ENCODE results near the gene RGS7.

RGS7 gene

GRCh38 chr1:241356519-241357365, at the start of gene RGS7:
RGS7 (minus strand) TSS chr1:241357205.
- DNase-seq = no peak

- no peak for DNase-seq
Observed at GRCh38 chr1:241406421-241406820, 49.4 kb upstream of the RGS7 start.

- DNase-seq = no peak
Observed at GRCh38 chr1:241401156-241401555, 44.2 kb upstream of the RGS7 start.

- DNase-seq = no peak
Observed at GRCh38 chr1:241396747-241397681, 40.0 kb upstream of the RGS7 start.

- DNase-seq = no peak
Observed at GRCh38 chr1:241391926-241392710, 35.1 kb upstream of the RGS7 start.

- no peak for DNase-seq
Observed at GRCh38 chr1:241390526-241390925, 33.5 kb upstream of the RGS7 start.

- no peak for DNase-seq
Observed at GRCh38 chr1:241389400-241389799, 32.4 kb upstream of the RGS7 start.

- no peak for DNase-seq
Observed at GRCh38 chr1:241387216-241387615, 30.2 kb upstream of the RGS7 start.

GRCh38 chr1:241376701-241377100, 19.7 kb upstream of the RGS7 start:
- DNase-seq = no peak

GRCh38 chr1:241375886-241376285, 18.9 kb upstream of the RGS7 start:
- DNase-seq = no peak

- DNase-seq = no peak
Observed at GRCh38 chr1:241366196-241366595, 9.2 kb upstream of the RGS7 start.

- no peak for DNase-seq
Observed at GRCh38 chr1:241362350-241362749, 5.3 kb upstream of the RGS7 start.

GRCh38 chr1:241357366-241358340, 648 bp upstream of the RGS7 start:
- DNase-seq = no peak

- DNase-seq = no peak
Observed at GRCh38 chr1:241356187-241356518, 852 bp downstream of the RGS7 start.

- DNase-seq = no peak
Observed at GRCh38 chr1:241355311-241356010, 1.5 kb downstream of the RGS7 start.

GRCh38 chr1:241352401-241352800, 4.6 kb downstream of the RGS7 start:
- DNase-seq = no peak

- no peak for DNase-seq
Observed at GRCh38 chr1:241351841-241352240, 5.2 kb downstream of the RGS7 start.

GRCh38 chr1:241343956-241344355, 13.0 kb downstream of the RGS7 start:
- no peak for DNase-seq

GRCh38 chr1:241336335-241336734, 20.7 kb downstream of the RGS7 start:
- no peak for DNase-seq

GRCh38 chr1:241332987-241333386, 24.0 kb downstream of the RGS7 start:
- no peak for DNase-seq

- no peak for DNase-seq
Observed at GRCh38 chr1:241332037-241332409, 25.0 kb downstream of the RGS7 start.
